Measurements from ENCODE around the gene PCDH8. TPM values are rescaled to one million over a fixed set of nuclear protein-coding genes. Genes with fewer than 3 reads are reported as not detected.
A peak's percentile ranks its signal among the peaks of the same experiment; 100 is the strongest.
"Not testable (repeated sequence)": the region's sequence is repeated elsewhere in the genome, so short reads cannot be mapped to it uniquely, and the experiment has no call there.

The PCDH8 gene
- total RNA-seq, 2 experiments from 2014 or later: not detected

- no peak overlapping the region for H3K27ac Mint-ChIP-seq
- H3K27me3 Mint-ChIP-seq: peaks cover 16% of the 10 kb centered on the region
- CTCF ChIA-PET: no interaction called here
- H3K9me3 Mint-ChIP-seq (ENCODE audit: low read depth): no peaks in the 10 kb centered on the region
- no peaks in the 10 kb centered on the region for H3K36me3 Mint-ChIP-seq
- ATAC-seq (no peak), DNase-seq (no peak)
- no peaks in the 10 kb centered on the region for H3K4me1 Mint-ChIP-seq
- no peak overlapping the region for H3K4me3 Mint-ChIP-seq
Measured at GRCh38 chr13:52827839-52828238, 20.6 kb downstream of the PCDH8 start.

- H3K4me1 Mint-ChIP-seq; H3K36me3 Mint-ChIP-seq; CTCF ChIA-PET; H3K27ac Mint-ChIP-seq; ATAC-seq; H3K9me3 Mint-ChIP-seq (ENCODE audit: low read depth); H3K4me3 Mint-ChIP-seq; DNase-seq: not testable (repeated sequence)
- peaks cover 14% of the 10 kb centered on the region for H3K27me3 Mint-ChIP-seq
Measured at GRCh38 chr13:52817886-52818285, 30.6 kb downstream of the PCDH8 start.

- Mint-ChIP-seq H3K27ac (no peak overlapping the region), H3K36me3 (no peaks in the 10 kb centered on the region), H3K4me3 (no peak overlapping the region), H3K4me1 (no peaks in the 10 kb centered on the region), H3K9me3 (ENCODE audit: low read depth) (no peaks in the 10 kb centered on the region), H3K27me3 (peaks cover 20% of the 10 kb centered on the region)
- ATAC-seq (no peak), DNase-seq (no peak)
- CTCF ChIA-PET: no interaction called here
Measured at GRCh38 chr13:52815330-52815729, 33.1 kb downstream of the PCDH8 start.

- ATAC-seq (no peak), DNase-seq (no peak)
- peaks cover 20% of the 10 kb centered on the region for H3K27me3 Mint-ChIP-seq
- H3K9me3 Mint-ChIP-seq (ENCODE audit: low read depth): no peaks in the 10 kb centered on the region
- no peaks in the 10 kb centered on the region for H3K36me3 Mint-ChIP-seq
- CTCF ChIA-PET: no interaction called here
- H3K4me3 Mint-ChIP-seq: no peak overlapping the region
- H3K27ac Mint-ChIP-seq: no peak overlapping the region
- peaks cover 5% of the 10 kb centered on the region for H3K4me1 Mint-ChIP-seq
Measured at GRCh38 chr13:52812941-52813340, 35.5 kb downstream of the PCDH8 start.

GRCh38 chr13:52811841-52812240 is 36.6 kb downstream of the PCDH8 start:
- Mint-ChIP-seq H3K4me1 (peaks cover 5% of the 10 kb centered on the region), H3K4me3 (no peak overlapping the region), H3K27me3 (peaks cover 22% of the 10 kb centered on the region), H3K36me3 (no peaks in the 10 kb centered on the region), H3K27ac (no peak overlapping the region), H3K9me3 (ENCODE audit: low read depth) (no peaks in the 10 kb centered on the region)
- CTCF ChIA-PET: no interaction called here
- DNase-seq: no peak
- ATAC-seq: no peak

- H3K4me1 Mint-ChIP-seq: peaks cover 5% of the 10 kb centered on the region
- H3K36me3 Mint-ChIP-seq: no peaks in the 10 kb centered on the region
- no peak overlapping the region for H3K4me3 Mint-ChIP-seq
- ATAC-seq (no peak), DNase-seq (no peak)
- CTCF ChIA-PET: interaction anchor here (1.0 kb wide), 1 partner anchor 145 kb away, joined by 3 read pairs; no protein-coding TSS in a partner anchor
- H3K27me3 Mint-ChIP-seq: peaks cover 19% of the 10 kb centered on the region
- no peaks in the 10 kb centered on the region for H3K9me3 Mint-ChIP-seq (ENCODE audit: low read depth)
- H3K27ac Mint-ChIP-seq: no peak overlapping the region
Measured at GRCh38 chr13:52810526-52810925, 37.9 kb downstream of the PCDH8 start.

- ATAC-seq (no peak), DNase-seq (no peak)
- peaks cover 19% of the 10 kb centered on the region for H3K27me3 Mint-ChIP-seq
- H3K4me3 Mint-ChIP-seq: no peak overlapping the region
- H3K27ac Mint-ChIP-seq: no peak overlapping the region
- CTCF ChIA-PET: interaction anchor here (0.7 to 2.1 kb wide), 5 partner anchors 112 to 201 kb away, joined by 3 to 10 read pairs (median 4); no protein-coding TSS in a partner anchor
- no peaks in the 10 kb centered on the region for H3K9me3 Mint-ChIP-seq (ENCODE audit: low read depth)
- H3K4me1 Mint-ChIP-seq: peaks cover 5% of the 10 kb centered on the region
- H3K36me3 Mint-ChIP-seq: no peaks in the 10 kb centered on the region
Measured at GRCh38 chr13:52810011-52810410, 38.4 kb downstream of the PCDH8 start.

GRCh38 chr13:52809310-52809769 is 39.1 kb downstream of the PCDH8 start:
- CTCF ChIA-PET: interaction anchor here (0.7 to 2.1 kb wide), 8 partner anchors 17 to 200 kb away, joined by 3 to 10 read pairs (median 4); no protein-coding TSS in a partner anchor
- ATAC-seq (peak; percentile 63), DNase-seq (peak; percentile 65)
- Mint-ChIP-seq H3K4me3 (no peak overlapping the region), H3K27ac (no peak overlapping the region), H3K4me1 (peaks cover 5% of the 10 kb centered on the region), H3K36me3 (no peaks in the 10 kb centered on the region), H3K27me3 (peaks cover 19% of the 10 kb centered on the region), H3K9me3 (ENCODE audit: low read depth) (no peaks in the 10 kb centered on the region)

GRCh38 chr13:52808842-52809219 is 39.6 kb downstream of the PCDH8 start:
- no peaks in the 10 kb centered on the region for H3K9me3 Mint-ChIP-seq (ENCODE audit: low read depth)
- H3K27ac Mint-ChIP-seq: no peak overlapping the region
- no peaks in the 10 kb centered on the region for H3K36me3 Mint-ChIP-seq
- ATAC-seq: no peak
- H3K4me1 Mint-ChIP-seq: peaks cover 5% of the 10 kb centered on the region
- DNase-seq: no peak
- H3K4me3 Mint-ChIP-seq: no peak overlapping the region
- H3K27me3 Mint-ChIP-seq: peaks cover 20% of the 10 kb centered on the region
- CTCF ChIA-PET: interaction anchor here (1.0 to 2.1 kb wide), 7 partner anchors 18 to 200 kb away, joined by 3 to 10 read pairs (median 4); no protein-coding TSS in a partner anchor

GRCh38 chr13:52806029-52806428 is 42.4 kb downstream of the PCDH8 start:
- ATAC-seq (no peak), DNase-seq (no peak)
- CTCF ChIA-PET: interaction anchor here (0.9 kb wide), 1 partner anchor 355 kb away, joined by 3 read pairs; the partner anchor contains the start of gene VPS36
- peaks cover 12% of the 10 kb centered on the region for H3K27me3 Mint-ChIP-seq
- H3K36me3 Mint-ChIP-seq: no peaks in the 10 kb centered on the region
- H3K9me3 Mint-ChIP-seq (ENCODE audit: low read depth): no peaks in the 10 kb centered on the region
- H3K27ac Mint-ChIP-seq: no peak overlapping the region
- no peak overlapping the region for H3K4me3 Mint-ChIP-seq
- peaks cover 5% of the 10 kb centered on the region for H3K4me1 Mint-ChIP-seq

- Mint-ChIP-seq H3K4me3 (no peak overlapping the region), H3K27me3 (peaks cover 9% of the 10 kb centered on the region), H3K27ac (no peak overlapping the region), H3K36me3 (no peaks in the 10 kb centered on the region), H3K9me3 (ENCODE audit: low read depth) (no peaks in the 10 kb centered on the region), H3K4me1 (peaks cover under 1% of the 10 kb centered on the region)
- DNase-seq (no peak), ATAC-seq (no peak)
- CTCF ChIA-PET: no interaction called here
Measured at GRCh38 chr13:52804202-52804641, 44.2 kb downstream of the PCDH8 start.

- no peak overlapping the region for H3K4me3 Mint-ChIP-seq
- ATAC-seq (no peak), DNase-seq (no peak)
- no peak overlapping the region for H3K27ac Mint-ChIP-seq
- CTCF ChIA-PET: no interaction called here
- H3K36me3 Mint-ChIP-seq: no peaks in the 10 kb centered on the region
- H3K27me3 Mint-ChIP-seq: peaks cover 7% of the 10 kb centered on the region
- no peaks in the 10 kb centered on the region for H3K9me3 Mint-ChIP-seq (ENCODE audit: low read depth)
- no peaks in the 10 kb centered on the region for H3K4me1 Mint-ChIP-seq
Measured at GRCh38 chr13:52800856-52801255, 47.6 kb downstream of the PCDH8 start.

GRCh38 chr13:52798770-52799430 is 49.5 kb downstream of the PCDH8 start:
- Mint-ChIP-seq H3K27me3 (peaks cover 10% of the 10 kb centered on the region), H3K4me3 (no peak overlapping the region), H3K36me3 (no peaks in the 10 kb centered on the region), H3K27ac (no peak overlapping the region), H3K9me3 (ENCODE audit: low read depth) (no peaks in the 10 kb centered on the region), H3K4me1 (no peaks in the 10 kb centered on the region)
- CTCF ChIA-PET: no interaction called here
- DNase-seq: no peak
- no peak for ATAC-seq

- Mint-ChIP-seq H3K27ac (no peak overlapping the region), H3K27me3 (peaks cover 7% of the 10 kb centered on the region), H3K36me3 (no peaks in the 10 kb centered on the region), H3K4me3 (no peak overlapping the region), H3K9me3 (ENCODE audit: low read depth) (no peaks in the 10 kb centered on the region), H3K4me1 (no peaks in the 10 kb centered on the region)
- ATAC-seq: no peak
- CTCF ChIA-PET: no interaction called here
- DNase-seq: no peak
Measured at GRCh38 chr13:52797176-52797575, 51.3 kb downstream of the PCDH8 start.

Data from activated CD8-positive, alpha-beta memory T cell treated with anti-CD3 and anti-CD28 coated beads, Interleukin-2, amount 10 ng/mL, durations not matched to agents 7 days and 5 days (primary cell).